ENCODE results near the gene TTC7B.
"Not testable (repeated sequence)": the region's sequence is repeated elsewhere in the genome, so short reads cannot be mapped to it uniquely, and the experiment has no call there.

TTC7B gene

GRCh38 chr14:90828642-90829487, 12.6 kb upstream of the TTC7B start:
- no peak for TF ChIP-seq CTCF (conservative IDR thresholded peaks at IDR 0.05)
- TF ChIP-seq ZFX (IDR thresholded peaks at IDR 0.05): no peak
- H3K27ac ChIP-seq: peak overlapping the region; percentile 54

- peak overlapping the region; percentile 54 for H3K27ac ChIP-seq
- TF ChIP-seq CTCF (conservative IDR thresholded peaks at IDR 0.05): no peak
- TF ChIP-seq ZFX (IDR thresholded peaks at IDR 0.05): no peak
Observed at GRCh38 chr14:90827919-90828610, 11.8 kb upstream of the TTC7B start.

GRCh38 chr14:90823542-90823941, 7.3 kb upstream of the TTC7B start:
- not testable (repeated sequence) for H3K27ac ChIP-seq

- no peak for TF ChIP-seq ZFX (IDR thresholded peaks at IDR 0.05)
- no peak overlapping the region for H3K27ac ChIP-seq
Observed at GRCh38 chr14:90820958-90821357, 4.7 kb upstream of the TTC7B start.

GRCh38 chr14:90819734-90820393, 3.6 kb upstream of the TTC7B start:
- peak overlapping the region; percentile 62 for H3K27ac ChIP-seq
- TF ChIP-seq CTCF (conservative IDR thresholded peaks at IDR 0.05) (no peak), ZFX (IDR thresholded peaks at IDR 0.05) (peak; percentile 41; the same call in 1 of the 2 replicates)

- H3K27ac ChIP-seq: peak overlapping the region; percentile 62; the same call in 1 of the 2 replicates
- no peak for TF ChIP-seq ZFX (IDR thresholded peaks at IDR 0.05)
Observed at GRCh38 chr14:90818715-90819114, 2.5 kb upstream of the TTC7B start.

- H3K27ac ChIP-seq: peak overlapping the region; percentile 9; the same call in 1 of the 2 replicates
- TF ChIP-seq CTCF (conservative IDR thresholded peaks at IDR 0.05) (no peak), ZFX (IDR thresholded peaks at IDR 0.05) (no peak)
Observed at GRCh38 chr14:90816681-90817436, 629 bp upstream of the TTC7B start.

GRCh38 chr14:90815572-90815821, 733 bp downstream of the TTC7B start:
- no peak for TF ChIP-seq CTCF (conservative IDR thresholded peaks at IDR 0.05)
- no peak for TF ChIP-seq ZFX (IDR thresholded peaks at IDR 0.05)
- H3K27ac ChIP-seq: peak overlapping the region; percentile 78

All from C4-2B (cell line).